Muscle of arm (tissue), 12 donors: ENCODE results near the gene NXPE3. TPM values are rescaled to one million over a fixed set of nuclear protein-coding genes. Genes with fewer than 3 reads are reported as not detected.

Experiments used
- DNase-seq: peaks from one replicate; pipeline ENCODE4 v3.0.0-alpha.2; 2013
- polyA plus RNA-seq, 12 donors: library from polyadenylated mRNA; unstranded; fragments of 120-200 nt; gene quantifications; one replicate each; pipeline ENCODE4 v1.2.1, GENCODE V29; 2013; ENCODE audit not compliant: insufficient read length in 12 of 12

Gene NXPE3
- polyA plus RNA-seq, 12 donors, result 13.5 to 27.3 (median 21.2) TPM; not detected in 1

GRCh38 chr3:101827211-101828174, 48.5 kb downstream of the NXPE3 start:
- peak; percentile 87 for DNase-seq

DNA sequence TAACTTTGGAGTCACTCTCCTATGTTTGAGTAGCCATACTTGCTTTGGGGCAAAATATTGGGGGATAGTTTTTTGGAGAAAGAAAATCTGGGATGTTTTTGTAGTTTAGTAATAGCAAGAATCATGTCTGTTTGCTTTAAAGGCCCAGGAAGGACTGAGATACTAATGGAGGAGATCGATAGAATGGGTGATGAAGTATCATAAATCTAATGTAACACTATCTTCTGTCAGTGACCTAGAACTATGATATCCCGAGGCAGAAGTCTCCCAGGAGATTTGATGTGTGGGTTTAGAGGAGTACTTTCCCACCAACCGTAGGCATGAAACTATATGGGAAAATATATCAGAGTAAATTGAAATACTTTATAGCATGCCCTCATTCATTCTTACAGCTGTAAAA, 49.3 kb downstream of the NXPE3 start:
- DNase-seq, result no peak

- DNase-seq, result peak; percentile 73
Observed at GRCh38 chr3:101828691-101829436, 49.9 kb downstream of the NXPE3 start.

DNA sequence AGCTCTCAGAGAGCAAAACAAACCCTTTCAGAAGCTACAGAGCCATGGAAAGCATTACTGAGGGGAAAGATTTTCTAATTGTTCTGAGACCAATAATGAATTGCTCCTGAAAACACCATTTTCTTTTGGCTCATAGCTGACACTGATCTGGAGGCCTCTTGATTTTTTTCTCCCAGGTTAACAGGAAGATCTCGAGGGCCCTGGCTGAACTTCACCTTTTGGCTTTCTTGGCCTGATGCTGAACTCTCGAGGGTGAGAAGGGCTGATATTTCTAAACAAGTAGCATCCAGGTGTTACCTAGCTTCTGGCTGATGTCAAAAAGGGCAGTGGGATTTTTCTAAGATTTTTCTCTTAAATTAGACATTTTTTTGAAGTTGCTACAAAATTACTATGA, 50.4 kb downstream of the NXPE3 start:
- DNase-seq, result no peak

DNA sequence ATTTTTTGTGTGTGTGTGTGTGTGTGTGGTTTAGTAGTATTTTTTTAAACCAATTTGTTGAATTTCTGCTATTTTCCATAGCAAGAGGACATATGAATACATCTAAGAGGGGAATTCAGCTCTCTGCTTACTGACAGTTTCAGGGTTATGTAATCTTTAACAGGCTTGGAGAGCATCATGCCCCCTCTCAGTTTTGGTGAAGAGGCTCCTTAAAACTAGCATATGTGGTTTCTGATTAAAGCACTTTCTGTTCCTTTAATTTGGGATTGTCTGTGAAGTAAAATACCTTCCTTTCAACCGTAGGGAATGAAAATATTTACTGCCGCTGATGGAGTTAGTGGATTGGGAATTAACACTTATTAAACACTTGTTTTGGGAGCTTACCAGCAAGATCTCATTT, 50.9 kb downstream of the NXPE3 start:
- DNase-seq, result no peak

DNA sequence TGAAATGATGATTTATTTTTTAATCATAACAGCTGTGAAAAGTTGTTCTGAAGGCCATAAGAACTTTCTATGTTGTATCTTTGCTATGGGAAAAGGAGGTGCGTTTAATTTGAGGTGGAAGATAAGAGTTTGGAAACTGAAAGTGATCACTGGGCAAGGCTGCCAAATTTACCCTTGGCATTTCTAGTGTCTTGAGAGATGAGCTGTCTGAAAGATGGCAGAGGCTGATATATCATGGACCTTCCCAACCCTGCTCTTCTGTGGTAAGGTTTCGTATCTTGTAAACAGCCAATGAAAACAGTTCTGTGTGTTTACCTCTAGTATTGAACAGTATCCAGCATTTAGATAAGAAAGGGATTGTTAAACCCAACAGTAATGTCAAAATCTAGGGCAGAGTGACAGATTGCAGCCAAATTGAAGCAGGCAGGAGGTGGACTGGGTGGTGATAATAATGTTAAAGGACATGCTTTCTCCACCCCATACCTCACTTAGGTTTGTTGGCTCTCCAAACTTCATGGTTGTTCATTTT, 54.5 kb downstream of the NXPE3 start:
- no peak for DNase-seq

DNA sequence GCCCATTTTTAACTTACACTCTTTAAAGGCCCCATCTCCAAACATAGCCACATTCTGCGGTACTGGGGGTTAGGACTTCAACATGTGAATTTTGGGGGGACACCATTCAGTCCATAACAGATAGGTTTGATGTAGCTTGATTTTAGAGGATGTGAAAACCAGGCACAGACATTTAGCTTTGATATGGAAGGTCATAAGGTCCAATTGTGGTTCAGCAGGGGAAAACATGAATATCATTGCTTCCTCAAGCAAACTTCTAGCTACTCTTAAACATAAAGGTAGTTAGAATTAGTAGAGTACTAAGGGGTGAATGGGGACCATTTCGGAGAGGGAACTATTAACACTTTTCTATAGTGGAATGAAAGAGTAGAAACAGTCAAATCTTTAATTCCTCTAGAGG, 56.7 kb downstream of the NXPE3 start:
- no peak for DNase-seq

DNA sequence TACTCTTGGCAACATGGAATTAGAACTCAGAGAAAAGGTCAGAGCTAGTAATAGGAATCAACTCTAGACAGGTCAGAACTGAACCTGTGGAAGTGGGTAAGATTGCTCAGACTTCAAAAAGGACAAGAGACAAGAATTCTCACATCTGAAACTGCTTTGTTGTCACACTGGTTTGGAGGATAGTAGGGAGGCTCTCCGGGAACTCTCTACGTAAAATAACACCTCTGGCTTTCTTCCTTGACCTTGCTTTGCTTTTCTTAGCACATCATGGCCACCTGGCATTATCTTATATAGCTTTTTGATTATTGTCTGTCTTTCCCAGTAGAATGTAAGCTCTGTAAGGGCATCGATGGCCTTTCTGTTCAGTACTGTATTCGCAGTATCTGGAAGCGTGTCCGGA, 57.1 kb downstream of the NXPE3 start:
- no peak for DNase-seq

GRCh38 chr3:101836652-101837598, 57.9 kb downstream of the NXPE3 start:
- DNase-seq, result no peak

- DNase-seq, result no peak
Observed at GRCh38 chr3:101838691-101839090, 59.7 kb downstream of the NXPE3 start.

- no peak for DNase-seq
Observed at GRCh38 chr3:101840066-101840465, 61.1 kb downstream of the NXPE3 start.

DNA sequence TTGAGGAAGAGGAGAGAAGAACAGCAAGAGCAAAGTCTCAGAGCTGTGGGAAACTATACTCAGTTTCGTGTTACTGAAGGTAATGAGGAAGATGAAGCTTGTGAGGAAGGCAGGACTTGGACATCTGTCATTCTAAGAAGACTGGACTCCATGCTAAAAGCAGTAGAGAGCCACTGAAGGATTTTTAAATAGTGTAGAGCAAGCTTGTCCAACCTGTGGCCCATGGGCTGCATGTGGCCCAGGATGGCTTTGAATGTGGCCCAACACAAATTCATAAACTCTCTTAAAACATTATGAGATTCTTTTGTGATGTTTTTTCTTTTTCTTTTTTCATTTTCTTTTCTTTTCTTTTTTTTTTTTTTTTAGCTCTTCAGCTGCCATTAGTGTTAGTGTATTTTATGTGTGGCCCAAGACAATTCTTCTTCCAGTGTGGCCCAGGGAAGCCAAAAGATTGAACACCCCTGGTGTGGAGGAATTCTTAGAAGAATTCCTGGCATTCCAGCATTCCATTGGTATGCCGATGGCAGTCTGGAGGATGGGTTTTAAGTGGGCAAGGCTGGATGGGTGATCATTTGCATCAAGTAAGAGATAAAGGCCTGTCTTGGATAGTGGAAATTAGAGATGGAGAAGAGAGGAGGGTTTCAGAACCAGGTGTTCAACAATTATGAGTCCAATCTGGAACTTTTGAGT, 63.4 kb downstream of the NXPE3 start:
- DNase-seq, result no peak

DNA sequence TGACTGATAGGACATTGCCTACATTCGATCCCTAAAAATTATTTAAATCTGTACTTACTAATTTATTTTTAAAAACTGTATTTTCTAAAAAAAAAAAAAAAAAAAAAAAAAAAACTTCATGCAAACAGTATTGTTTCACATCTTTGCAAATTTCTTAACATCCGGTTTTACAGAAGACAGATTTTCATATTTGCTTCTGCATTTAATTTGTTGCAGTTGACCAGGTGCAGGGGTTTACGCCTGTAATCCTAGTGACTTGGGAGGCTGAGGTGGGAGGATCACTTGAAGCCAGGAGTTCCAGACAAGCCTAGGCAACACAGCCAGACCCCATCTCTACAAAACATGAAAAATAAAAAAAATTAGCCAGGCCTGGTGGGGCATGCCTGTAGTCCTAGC, 63.9 kb downstream of the NXPE3 start:
- no peak for DNase-seq

- no peak for DNase-seq
Observed at GRCh38 chr3:101845425-101845824, 66.4 kb downstream of the NXPE3 start.

- DNase-seq, result no peak
Observed at GRCh38 chr3:101846709-101847108, 67.7 kb downstream of the NXPE3 start.

- no peak for DNase-seq
Observed at GRCh38 chr3:101847328-101847727, 68.3 kb downstream of the NXPE3 start.

DNA sequence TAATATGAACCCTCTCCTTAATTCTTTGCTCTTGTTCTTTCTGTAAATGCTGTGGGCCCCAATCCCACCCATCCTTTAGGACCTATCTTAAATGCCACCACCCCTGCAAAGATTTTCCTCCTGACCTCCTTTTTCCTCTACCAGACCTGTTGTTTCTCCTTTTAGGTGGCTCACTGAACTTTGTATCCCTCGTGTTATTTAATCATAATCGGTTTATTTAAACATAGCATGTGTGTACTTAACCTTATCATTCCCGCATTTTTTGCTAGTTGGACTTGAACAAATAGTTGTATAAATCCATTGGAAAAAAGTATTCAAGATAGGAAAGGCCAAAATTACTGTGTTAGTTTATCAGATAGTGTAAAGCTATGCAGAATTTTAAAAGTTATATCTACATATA, 69.3 kb downstream of the NXPE3 start:
- no peak for DNase-seq

- DNase-seq, result peak; percentile 91
Observed at GRCh38 chr3:101848754-101849713, 70.0 kb downstream of the NXPE3 start, which contains the start of gene NFKBIZ. Gene NFKBIZ, plus strand, starts transcription at chr3:101849514. Its CDS starts 115 bp downstream, at chr3:101849629.

DNA sequence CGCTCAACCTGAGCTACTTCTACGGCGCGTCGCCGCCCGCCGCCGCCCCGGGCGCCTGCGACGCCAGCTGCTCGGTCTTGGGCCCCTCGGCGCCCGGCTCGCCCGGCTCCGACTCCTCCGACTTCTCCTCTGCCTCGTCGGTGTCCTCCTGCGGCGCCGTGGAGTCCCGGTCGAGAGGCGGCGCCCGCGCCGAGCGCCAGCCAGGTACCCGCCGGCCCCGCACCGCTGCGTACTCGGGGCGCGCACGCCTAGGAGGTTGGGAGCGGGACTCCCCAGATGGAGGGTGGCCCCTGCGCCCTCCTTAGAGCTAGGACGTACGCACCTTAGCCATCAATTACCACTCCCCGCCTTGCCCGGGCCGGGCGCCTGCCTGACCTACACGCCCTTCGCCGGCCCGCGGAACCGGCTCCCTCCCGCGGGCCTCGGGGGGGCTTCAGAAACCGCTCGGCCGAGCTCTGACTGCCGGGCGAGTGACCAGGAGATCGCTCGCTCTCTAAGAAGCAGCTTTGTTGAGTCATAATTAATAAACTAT, 70.8 kb downstream of the NXPE3 start:
- peak; percentile 47 for DNase-seq
